A673 (cell line): ENCODE data around the gene PARP12. TPM values are rescaled to one million over a fixed set of nuclear protein-coding genes. Genes with fewer than 3 reads are reported as not detected.

Experiments used
- BruUV-seq: library from RNA; stranded (reverse); fragments of 400-500 nt; replicated peaks from 2 replicates; lab custom pipeline; 2021; lab: Mats Ljungman, UMichigan
- CTCF ChIA-PET: fragments of 300-600 bp; sonication (Branson Sonifier 250); formaldehyde crosslinking; loops from one replicate; lab custom pipeline; 2022; ENCODE audit warnings: antibody characterized with exemption; lab: Charles Lee
- POLR2A ChIA-PET: fragments of 300-600 bp; sonication (Branson Sonifier 250); formaldehyde crosslinking; loops from one replicate; lab custom pipeline; 2022; ENCODE audit warnings: antibody characterized with exemption; ENCODE audit not compliant: low non-redundant PET; lab: Charles Lee
- DNase-seq: peaks from one replicate; pipeline ENCODE4 v3.0.0-alpha.2; 2015; ENCODE audit warnings: low spot score
- H3K27ac ChIP-seq: fragments of 200-600 bp; sonication (generic); 2 replicates; pipeline ENCODE4 v1.5.1; 2016; ENCODE audit warnings: mixed run types, low read depth, mild to moderate bottlenecking, mixed read lengths, antibody characterized with exemption, low read length; ENCODE audit not compliant: poor library complexity, severe bottlenecking
- H3K27me3 ChIP-seq: fragments of 200-600 bp; sonication (generic); replicated peaks from 2 replicates; pipeline ENCODE4 v1.6.1; 2017; ENCODE audit warnings: mixed run types, low read depth, mild to moderate bottlenecking, mixed read lengths, antibody characterized with exemption, low read length; ENCODE audit not compliant: insufficient read depth, poor library complexity
- H3K36me3 ChIP-seq: fragments of 200-600 bp; sonication (generic); 2 replicates; pipeline ENCODE4 v1.6.1; 2016; ENCODE audit warnings: mixed run types, mild to moderate bottlenecking, mixed read lengths, antibody characterized with exemption, low read length; ENCODE audit not compliant: insufficient read depth, poor library complexity, severe bottlenecking
- H3K4me1 ChIP-seq: fragments of 200-600 bp; sonication (generic); 2 replicates; pipeline ENCODE4 v1.6.1; 2017; ENCODE audit warnings: mixed run types, mild to moderate bottlenecking, mixed read lengths, antibody characterized with exemption, low read length; ENCODE audit not compliant: insufficient read depth, poor library complexity, severe bottlenecking
- H3K4me3 ChIP-seq: fragments of 200-600 bp; sonication (generic); 2 replicates; pipeline ENCODE4 v1.5.1; 2016; ENCODE audit warnings: low read depth, mixed run types, mild to moderate bottlenecking, mixed read lengths, low read length; ENCODE audit not compliant: poor library complexity, severe bottlenecking
- H3K9me3 ChIP-seq: fragments of 200-600 bp; sonication (generic); 2 replicates; pipeline ENCODE4 v1.6.1; 2016; ENCODE audit warnings: mixed run types, low read depth, mild to moderate bottlenecking, mixed read lengths, antibody characterized with exemption, low read length; ENCODE audit not compliant: poor library complexity, severe bottlenecking
- CTCF ChIP-seq: fragments of 300-800, 200-600 bp; sonication (generic); conservative IDR thresholded peaks from 2 replicates; pipeline ENCODE4 v1.5.1; 2017; ENCODE audit warnings: low read depth, mild to moderate bottlenecking, antibody characterized with exemption, low read length, moderate library complexity, mixed read lengths
- EZH2 ChIP-seq: fragments of 200-600 bp; sonication (generic); IDR thresholded peaks from 2 replicates; pipeline ENCODE4 v1.6.1; 2017; ENCODE audit warnings: borderline replicate concordance, low read depth, mild to moderate bottlenecking, mixed read lengths, antibody characterized with exemption, low read length; ENCODE audit not compliant: poor library complexity, severe bottlenecking
- intact Hi-C: fragments of 100-400 bp; cut with micrococcal nuclease; formaldehyde crosslinking; loops from one replicate; pipeline ENCODE4 v1.10.0; 2022; ENCODE audit not compliant: unreplicated experiment
- total RNA-seq: library from RNA; stranded (reverse); gene quantifications from 2 replicates; pipeline ENCODE4 v1.2.3, GENCODE V29; 2021

Gene PARP12
- total RNA-seq, 1 experiment from 2014 or later, result 17.8 TPM

GRCh38 chr7:139990571-139991268, 72.0 kb downstream of the PARP12 start:
- BruUV-seq, result no TSS peak
- no peaks in the 10 kb centered on the region for H3K27me3 ChIP-seq
- no peak overlapping the region for H3K27ac ChIP-seq
- no peak overlapping the region for H3K4me3 ChIP-seq
- H3K36me3 ChIP-seq, result no peaks in the 10 kb centered on the region
- intact Hi-C loops, result no loop called here
- no peaks in the 10 kb centered on the region for H3K4me1 ChIP-seq
- ChIA-PET POLR2A (no interaction called here), CTCF (no interaction called here)
- no peak for TF ChIP-seq CTCF
- no peak for TF ChIP-seq EZH2
- no peak for DNase-seq
- H3K9me3 ChIP-seq, result no peaks in the 10 kb centered on the region

GRCh38 chr7:139990142-139990535, 72.6 kb downstream of the PARP12 start:
- no peaks in the 10 kb centered on the region for H3K27me3 ChIP-seq
- no peak for DNase-seq
- no peaks in the 10 kb centered on the region for H3K4me1 ChIP-seq
- no peak for TF ChIP-seq EZH2
- no peak for TF ChIP-seq CTCF
- H3K4me3 ChIP-seq, result no peak overlapping the region
- H3K36me3 ChIP-seq, result no peaks in the 10 kb centered on the region
- intact Hi-C loops, result no loop called here
- POLR2A ChIA-PET, result no interaction called here
- no peak overlapping the region for H3K27ac ChIP-seq
- no peaks in the 10 kb centered on the region for H3K9me3 ChIP-seq
- no TSS peak for BruUV-seq
- CTCF ChIA-PET, result no interaction called here

- ChIA-PET CTCF (no interaction called here), POLR2A (no interaction called here)
- intact Hi-C loops, result no loop called here
- TF ChIP-seq EZH2, result no peak
- TF ChIP-seq CTCF, result no peak
- BruUV-seq, result no TSS peak
- no peaks in the 10 kb centered on the region for H3K27me3 ChIP-seq
- H3K4me3 ChIP-seq, result no peak overlapping the region
- H3K9me3 ChIP-seq, result no peaks in the 10 kb centered on the region
- H3K27ac ChIP-seq, result no peak overlapping the region
- H3K4me1 ChIP-seq, result no peaks in the 10 kb centered on the region
- H3K36me3 ChIP-seq, result no peaks in the 10 kb centered on the region
- no peak for DNase-seq
Measured at GRCh38 chr7:139989366-139990141, 73.2 kb downstream of the PARP12 start.
